Stimulated activated CD4-positive, alpha-beta T cell treated with anti-CD3 and anti-CD28 coated beads, Interleukin-12 subunit alpha, Interleukin-12 subunit beta, amount 100 ng/mL, for 4 hours (primary cell): ENCODE results near the gene AFG3L2.
"Not testable (repeated sequence)": the region's sequence is repeated elsewhere in the genome, so short reads cannot be mapped to it uniquely, and the experiment has no call there.

Source experiments
- DNase-seq: peaks from one replicate; pipeline ENCODE4 v3.0.0-alpha.2; 2020

Gene AFG3L2

DNA sequence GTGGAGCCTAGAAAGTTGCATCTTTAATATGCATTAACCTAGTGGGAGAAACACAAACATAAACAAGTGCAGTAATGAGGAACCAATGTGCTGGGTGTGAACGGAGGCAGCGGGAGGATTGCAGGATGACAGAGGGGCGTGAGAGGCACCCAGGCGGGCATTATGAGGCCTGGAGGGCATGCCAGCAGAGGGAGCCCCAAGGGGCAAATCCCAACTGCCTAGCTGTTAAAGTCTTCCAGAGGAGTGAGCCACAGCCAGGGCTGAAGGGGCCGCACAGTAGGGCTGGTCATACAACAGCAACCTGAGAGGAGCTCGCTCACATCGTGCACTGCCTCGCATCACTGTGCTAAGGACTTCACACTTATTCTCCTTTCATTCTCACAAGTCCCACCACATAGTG is 17.4 kb upstream of the AFG3L2 start:
- no peak for DNase-seq

DNA sequence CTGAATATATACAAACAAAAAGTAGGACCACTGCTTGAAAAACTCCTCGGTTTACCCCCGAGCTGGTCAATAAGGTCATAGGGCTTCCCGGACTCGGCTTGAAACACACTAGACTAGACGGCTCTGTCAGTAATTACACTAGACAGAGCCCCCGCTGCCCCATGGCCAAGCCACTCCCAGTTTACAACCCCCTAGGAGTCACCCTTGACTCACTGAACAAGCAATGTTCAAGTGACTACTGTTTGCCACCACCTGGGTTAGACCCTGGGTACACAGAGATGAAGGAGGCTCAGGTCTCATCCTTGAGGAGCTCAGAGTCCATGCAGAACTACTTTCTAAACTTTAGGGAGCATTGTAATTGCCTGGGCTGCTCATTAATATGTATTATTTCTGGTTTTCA is 17.0 kb upstream of the AFG3L2 start:
- DNase-seq, result no peak

DNA sequence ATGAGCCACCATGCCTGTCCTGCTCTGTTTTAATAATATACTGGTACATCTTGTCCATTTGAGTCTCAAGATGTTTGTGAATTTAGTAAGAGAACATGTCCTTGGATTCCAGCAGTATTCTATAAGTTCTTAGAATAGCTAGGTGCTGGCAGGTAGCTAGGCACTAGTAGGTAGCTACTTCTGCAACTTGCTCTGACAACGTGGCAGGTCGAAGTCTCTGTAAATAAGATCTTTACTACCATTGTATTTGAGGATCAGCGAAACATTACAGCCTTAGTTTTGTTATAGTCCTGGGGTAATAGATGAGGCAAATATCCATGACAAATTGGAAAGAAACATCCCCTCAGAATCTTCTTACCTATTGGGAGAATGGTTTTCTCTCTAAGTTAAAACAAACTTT is 16.5 kb upstream of the AFG3L2 start:
- no peak for DNase-seq

DNA sequence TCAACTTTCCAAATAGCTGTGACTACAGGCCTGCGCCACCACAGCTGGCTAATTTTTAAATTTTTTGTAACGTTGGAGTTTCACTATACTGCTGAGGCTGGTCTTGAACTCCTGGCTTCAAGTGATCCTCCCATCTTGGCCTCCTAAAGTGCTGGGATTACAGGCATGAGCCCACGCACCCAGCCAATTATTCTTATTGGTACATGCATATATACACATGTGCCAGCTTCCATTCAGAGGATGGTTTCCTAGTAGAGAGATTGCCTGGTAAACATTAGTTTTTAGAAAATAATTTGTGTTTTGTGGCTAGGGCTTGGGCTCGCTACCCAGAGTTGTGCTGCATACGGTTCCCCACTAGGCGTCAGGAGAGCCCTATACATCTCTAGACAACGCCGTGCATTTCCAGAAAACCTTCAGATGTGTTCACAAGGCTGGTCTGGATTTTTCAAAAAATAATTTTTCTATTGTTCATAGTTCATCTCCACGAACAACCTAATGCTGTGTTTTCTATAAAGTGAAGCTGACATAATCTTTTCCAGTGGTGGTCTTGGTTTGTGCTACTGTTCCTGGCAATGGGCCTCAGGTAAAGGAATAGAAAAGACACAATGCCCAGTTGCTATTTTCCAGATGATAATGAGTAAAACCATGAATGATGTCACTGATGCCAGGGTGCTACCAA is 14.6 kb upstream of the AFG3L2 start:
- DNase-seq, result peak; percentile 40

DNA sequence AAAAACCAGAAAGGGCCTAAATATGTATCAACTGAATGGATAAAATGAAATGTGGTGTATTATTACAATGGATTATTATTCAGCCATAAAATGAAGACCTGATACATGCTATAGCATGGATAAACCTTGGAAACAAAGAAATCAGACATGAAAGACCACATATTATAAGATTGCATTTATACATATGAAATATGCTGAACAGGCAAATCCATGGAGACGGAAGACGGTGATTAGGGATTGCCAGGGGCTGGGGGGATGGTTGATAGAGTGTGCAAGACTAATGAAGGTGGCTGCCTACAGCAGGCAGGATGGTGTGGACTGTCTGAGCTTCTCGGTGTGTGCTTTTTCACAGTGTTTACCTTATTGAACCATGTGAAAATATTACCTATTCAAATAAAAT is 11.4 kb upstream of the AFG3L2 start:
- DNase-seq, result no peak

DNA sequence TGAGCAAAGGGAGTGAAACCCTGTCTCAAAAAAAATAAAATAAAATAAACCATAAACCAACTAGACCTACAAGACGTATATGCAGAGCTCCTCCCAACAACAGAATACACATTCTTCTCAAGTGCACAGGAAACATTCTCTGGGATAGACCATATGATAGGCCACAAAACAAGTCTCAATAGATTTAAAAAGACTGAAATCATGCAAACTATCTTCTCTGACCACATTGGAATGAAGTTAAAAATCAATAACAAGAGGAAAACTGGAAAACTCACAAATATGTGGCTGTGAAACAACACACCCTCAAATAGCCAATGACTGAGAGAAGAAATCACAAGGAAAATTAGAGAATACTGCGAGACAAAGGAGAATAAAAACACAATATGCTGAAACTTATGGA is 7.2 kb upstream of the AFG3L2 start:
- no peak for DNase-seq

DNA sequence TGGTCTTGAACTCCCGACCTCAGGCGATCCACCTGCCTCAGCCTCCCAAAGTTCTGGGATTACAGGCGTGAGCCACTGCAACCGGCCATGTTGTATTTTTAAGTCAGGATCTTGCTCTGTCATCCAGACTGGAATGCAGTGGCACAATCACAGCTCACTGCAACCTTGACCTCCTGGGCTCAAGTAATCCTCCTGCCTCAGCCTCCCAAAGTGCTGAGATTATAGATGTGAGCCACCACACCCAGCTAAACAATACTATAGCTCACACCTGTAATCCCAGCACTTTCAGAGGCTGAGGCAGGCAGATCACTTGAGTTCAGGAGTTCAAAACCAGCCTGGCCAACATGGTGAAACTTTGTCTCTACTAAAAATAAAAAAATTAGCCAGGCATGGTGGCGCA is 6.7 kb upstream of the AFG3L2 start:
- DNase-seq, result not testable (repeated sequence)

DNA sequence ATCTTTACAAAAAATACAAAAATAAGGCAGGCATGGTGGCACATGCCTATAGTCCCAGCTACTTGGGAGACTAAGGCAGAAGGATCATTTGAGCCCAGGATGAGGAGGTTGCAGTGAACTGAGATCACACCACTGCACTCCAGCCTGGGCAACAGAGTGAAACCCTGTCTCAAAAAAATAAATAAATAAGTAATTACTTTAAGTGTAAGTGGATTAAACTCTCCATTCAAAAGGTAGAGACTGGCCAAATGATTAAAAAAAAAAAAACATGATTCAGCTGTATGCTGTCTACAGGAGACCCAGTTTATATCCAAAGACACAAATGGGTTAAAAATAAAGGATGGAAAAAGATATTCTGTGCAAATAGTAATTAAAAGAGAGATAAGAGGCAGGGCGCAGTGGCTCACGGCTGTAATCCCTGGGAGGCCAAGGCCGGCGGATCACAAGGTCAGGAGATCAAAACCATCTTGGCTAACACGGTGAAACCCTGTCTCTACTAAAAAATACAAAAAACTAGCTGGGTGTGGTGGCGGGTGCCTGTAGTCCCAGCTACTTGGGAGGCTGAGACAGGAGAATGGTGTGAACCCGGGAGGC is 5.3 kb upstream of the AFG3L2 start:
- not testable (repeated sequence) for DNase-seq

DNA sequence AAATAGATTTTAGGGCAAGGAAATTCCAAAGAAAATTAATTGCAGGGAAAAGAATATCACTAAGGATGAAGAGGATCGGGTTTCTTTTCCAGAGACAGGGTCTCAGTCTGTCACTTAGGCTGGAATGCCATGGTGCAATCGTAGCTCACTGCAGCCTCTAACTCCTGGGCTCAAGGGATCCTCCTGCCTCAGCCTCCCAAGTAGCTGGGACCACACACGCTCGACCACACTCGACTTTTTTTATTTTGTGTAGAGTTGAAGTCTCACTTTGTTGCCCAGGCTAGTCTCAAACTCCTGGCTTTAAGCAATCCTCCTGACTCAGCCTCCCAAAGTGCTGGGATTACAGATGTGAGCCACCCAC is 1.2 kb upstream of the AFG3L2 start:
- not testable (repeated sequence) for DNase-seq

DNA sequence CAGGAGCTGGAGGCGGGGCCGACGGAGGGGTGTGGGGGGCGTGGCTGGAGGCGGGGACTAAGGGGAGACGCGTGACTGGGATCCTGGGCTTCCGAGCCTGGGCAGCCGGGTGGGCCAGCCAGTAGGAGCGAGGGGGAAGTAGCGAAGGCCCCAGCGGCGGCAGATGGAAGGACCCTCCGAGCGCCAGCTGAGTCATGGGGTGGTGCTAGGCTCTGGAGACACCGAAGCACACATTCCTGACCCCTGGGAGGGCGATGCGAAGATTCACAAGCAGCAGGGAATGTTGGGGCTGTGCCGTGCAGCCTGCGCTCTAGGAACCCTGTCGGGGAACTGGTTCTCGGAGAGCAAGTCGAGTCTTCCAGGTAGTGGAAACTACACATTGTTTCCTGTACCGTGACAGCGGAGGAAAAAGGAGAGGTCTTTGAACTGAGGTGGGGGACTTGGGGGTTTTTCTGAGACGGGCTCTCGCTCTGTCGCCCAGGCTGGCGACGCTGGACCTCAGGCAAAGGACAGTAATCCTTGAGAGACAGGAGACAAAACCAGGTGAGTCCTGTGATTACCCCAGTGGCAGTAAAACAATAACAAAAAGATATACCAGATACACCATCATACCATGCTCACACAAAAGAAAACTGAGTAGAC is 650 bp upstream of the AFG3L2 start:
- DNase-seq, result no peak

DNA sequence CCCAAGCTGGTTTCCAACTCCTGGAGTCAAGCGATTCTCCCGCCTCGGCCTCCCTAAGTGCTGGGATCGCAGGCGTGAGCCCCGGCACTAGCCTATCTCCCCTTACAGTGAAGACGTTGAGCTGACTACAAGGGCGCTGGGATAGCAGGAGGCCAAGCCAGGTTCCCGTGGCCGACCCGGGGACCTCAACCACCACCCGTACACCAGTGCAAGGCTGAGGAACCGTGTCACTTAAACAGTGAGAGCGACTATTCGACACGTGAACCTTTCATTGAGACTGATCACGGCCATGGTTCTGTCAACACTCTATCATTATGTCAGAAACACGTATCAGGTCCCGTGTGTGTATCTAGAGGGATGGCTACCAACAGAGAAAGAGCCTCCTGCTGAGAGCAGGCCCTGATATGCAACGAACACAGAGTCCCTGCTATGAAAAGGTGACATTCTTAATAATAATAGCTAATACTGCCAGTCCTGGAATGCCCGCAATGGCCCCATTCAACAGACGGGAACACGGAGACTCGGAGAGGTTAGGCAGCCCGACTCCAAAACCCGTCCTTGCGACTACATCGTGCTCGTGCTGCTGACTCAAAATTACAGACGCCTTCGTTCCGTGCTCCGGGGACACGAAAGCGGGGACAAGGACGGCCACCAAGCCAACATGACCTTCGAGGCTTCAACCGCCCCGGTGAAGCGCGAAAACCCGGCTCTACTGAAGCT is 833 bp downstream of the AFG3L2 start:
- DNase-seq, result no peak

DNA sequence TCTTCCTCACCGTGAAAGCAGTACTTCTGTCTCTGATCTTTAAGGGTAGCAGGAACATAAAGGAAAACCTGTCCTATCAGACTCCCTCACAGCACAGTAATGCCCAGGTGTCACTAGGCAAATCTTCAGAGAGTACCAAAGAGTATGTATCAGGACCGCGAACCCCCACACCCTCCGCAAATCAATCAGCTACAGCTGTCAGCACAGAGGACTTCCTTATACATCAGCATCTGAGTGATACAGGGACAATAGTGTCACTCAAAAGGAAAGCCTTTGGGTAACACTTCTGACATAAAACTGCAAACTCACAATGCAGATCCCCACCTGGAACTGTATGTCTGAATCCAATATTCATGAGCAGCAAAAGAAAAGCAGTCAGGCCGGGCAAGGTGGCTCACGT is 2.6 kb downstream of the AFG3L2 start:
- no peak for DNase-seq

DNA sequence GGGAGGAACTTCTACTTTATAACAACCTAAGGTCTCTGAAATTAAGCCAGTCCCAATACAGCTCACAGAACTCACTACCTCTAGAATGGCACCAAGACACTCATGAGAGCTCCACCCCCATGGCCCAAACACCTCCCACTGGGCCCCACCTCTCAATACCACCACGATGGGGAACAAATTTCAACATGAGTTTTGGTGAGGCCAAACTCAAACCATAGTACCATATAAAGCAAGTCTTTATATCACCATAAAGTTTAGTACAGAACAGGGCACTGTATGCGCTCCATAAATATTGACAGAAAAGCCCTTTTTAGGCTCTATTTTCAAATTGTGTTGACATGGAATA is 3.3 kb downstream of the AFG3L2 start:
- no peak for DNase-seq

DNA sequence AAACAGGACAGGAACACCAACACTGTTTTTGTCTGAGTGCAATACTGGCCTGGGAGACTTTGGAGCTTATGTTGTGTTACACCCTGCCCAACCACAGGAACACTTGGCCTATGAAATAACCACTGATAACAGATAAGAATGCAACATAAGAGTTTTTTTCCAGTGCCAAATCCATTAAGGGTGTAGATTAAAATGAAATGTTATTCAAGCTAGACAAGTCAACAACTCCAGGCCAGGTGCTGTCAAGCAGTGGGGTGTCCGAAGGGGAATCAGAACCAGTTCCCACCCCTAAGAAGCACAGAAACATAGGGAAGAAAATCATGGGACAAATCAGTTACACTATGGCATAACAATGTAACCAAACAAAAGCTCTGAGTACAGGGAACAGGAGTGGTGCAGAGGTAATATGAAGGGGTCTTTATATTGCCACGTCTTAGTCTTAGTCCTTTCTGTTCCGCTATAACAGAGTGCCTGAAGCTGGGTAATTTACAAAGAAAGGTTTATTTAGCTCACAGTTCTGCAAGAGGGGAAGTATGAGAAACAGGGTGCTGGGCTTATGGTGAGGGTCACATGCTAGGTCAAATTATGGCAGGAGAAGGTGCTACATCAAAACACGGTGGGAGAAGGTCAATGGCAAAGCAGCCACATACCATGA is 3.8 kb downstream of the AFG3L2 start:
- DNase-seq, result no peak

DNA sequence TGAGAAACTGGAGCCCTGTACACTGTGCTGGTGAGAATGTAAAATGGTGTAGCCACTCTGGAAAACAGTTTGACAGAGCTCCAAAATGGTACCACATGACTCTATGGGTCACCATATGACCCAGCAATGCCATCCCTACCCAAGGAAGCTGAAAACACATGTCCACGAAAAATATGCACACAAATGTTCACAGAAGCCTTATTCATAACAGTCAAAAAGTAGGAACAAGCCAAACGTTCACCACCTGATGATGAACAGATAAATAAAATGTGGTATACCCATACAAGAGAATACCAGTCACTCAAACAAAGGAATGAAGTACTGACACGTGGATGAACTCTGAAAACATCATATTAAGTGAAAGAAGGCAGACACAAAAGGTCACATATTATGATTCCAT is 4.6 kb downstream of the AFG3L2 start:
- no peak for DNase-seq

DNA sequence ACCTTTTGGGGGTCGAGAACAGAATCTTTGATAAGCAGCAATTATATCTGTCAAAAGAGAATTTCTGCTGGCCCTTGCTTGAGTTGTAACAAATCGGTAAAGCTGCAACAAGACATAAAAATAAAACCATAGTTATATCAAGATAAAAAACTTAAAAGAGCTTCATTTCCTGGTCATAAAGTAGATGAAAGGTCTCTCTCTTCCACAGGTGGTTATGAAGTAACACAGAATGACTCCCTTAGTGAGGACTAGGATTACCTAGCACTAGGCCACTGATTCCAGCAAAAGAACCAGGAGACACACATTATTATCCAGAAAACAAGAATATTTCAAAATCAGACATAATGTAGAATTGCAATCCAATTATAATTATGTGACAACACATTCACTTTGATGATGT is 5.4 kb downstream of the AFG3L2 start:
- no peak for DNase-seq

DNA sequence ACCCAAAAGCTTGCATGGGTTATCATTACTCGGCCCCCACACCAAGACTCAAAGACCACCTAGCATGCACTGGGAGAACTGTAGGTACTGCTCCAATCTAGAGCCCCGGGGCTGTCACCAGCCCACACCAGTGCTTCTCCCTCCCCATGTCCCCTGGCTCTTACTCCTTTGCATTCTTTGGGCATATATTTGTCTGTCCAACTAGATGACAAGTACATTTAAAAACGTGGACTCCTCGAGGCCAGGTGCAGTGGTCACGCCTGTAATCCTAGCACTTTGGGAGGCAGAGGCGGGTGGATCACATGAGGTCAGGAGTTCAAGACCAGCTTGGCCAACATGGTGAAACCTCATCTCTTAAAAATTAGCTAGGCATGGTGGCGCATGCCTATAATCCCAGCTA is 7.8 kb downstream of the AFG3L2 start:
- no peak for DNase-seq

DNA sequence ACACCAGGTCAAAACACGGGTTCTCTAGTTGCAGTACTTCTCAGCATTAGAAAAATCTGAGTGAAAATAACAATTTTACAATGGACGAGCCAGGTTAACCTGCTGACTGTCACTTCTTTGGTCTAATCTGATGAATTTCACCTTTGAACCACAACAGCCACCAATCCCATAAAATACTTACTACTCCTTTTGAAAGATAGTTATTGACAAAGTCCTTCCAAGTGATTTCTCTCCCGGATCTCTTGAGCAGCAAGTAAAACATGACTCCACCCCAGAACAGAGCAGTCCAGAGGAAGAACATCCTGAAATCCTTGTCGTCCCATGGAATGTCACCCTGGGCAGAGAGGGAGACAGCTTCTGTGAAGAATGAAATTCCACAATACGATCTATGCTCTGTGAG is 10.2 kb downstream of the AFG3L2 start:
- no peak for DNase-seq

DNA sequence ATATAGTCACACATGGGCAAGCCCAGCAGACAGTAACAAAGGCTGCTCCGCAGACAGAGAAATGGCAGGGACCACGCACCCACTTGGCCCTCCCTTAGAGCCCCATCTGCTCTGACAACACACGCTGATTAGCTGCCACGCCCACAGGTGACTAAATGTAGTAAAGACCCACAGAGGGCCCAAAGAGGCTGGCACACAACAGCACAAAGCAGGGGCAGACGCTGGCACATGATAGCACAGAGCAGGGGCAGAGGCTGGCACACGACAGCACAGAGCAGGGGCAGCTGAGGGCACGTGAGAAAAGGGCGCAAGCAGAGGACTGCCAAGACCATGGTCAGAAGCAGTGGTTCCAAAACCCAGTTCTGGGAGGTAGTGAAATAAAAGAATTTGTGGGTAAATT is 10.6 kb downstream of the AFG3L2 start:
- no peak for DNase-seq

DNA sequence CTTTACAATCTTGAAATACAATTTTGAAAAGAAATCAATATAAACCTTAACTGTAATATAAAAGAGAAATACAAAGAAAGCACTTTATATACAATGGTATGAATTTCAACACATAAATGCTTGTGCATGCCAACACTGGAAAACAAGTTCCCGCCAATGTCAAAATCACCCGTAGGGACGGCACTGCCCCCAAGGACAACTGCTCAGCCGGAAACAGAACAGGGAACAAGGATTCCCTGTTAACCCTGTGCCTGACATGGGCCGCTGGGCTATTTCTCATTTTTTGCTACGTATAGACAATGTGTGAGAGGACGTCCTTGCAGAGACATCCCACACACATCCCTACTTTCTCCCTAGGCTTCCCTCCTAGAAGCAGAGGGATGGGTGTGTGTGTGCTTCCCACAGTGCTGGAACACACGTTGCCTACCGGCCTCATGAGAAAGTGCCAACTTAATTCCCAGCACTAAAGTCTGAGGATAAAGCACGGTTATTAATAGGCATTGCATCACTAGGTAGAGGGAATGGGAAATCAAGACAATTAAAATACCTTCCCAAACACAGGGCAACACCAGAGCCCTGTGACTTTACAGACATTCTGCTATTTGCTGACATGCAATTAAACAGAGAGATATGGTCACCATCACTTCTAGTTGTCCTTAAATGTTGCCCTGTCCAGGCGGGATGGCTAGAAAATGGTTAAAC is 14.4 kb downstream of the AFG3L2 start:
- DNase-seq, result no peak

DNA sequence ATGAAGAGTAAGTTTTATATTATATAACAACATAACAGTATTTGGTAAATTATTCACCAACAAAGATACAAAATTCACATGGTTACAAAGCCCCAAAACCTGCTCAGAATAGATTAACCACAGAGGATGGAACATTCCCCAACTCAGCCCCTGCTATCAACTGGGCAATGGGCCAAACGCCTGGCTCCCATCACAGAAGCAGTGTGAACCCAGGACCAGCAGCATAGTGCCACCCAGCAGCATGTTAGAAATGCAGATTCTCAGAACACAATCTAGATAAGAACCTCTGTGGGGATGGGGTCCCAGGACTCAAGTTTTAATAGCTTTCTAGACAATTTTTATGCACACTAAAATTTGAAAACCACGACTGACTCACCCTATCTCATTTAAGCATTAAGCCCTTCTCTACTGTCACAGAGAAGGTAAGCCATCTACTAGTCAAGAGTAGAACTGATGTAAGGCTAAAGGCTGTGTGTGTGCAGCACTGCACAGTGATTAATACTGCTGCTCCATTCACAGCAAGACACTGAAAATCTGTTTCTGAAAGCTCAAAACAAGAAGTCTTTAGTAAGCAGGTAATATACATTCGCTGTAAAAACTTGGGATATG is 15.2 kb downstream of the AFG3L2 start:
- DNase-seq, result no peak

DNA sequence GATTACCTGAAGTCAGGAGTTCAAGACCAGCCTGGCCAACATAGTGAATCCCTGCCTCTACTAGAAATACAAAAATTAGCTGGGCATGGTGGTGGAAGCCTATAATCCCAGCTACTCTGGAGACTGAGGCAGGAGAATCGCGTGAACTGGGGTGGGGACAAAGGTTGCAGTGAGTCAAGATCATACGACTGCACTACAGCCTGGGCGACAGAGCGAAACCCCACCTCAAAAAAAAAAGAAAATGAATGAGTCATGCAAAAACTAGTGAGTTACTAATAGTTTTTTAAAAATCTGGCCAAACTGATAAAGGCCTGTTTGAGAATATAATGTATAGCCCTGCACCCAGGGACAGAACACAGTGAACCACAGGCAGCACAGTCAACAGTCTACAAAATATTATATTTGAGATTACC is 17.5 kb downstream of the AFG3L2 start:
- DNase-seq, result no peak

DNA sequence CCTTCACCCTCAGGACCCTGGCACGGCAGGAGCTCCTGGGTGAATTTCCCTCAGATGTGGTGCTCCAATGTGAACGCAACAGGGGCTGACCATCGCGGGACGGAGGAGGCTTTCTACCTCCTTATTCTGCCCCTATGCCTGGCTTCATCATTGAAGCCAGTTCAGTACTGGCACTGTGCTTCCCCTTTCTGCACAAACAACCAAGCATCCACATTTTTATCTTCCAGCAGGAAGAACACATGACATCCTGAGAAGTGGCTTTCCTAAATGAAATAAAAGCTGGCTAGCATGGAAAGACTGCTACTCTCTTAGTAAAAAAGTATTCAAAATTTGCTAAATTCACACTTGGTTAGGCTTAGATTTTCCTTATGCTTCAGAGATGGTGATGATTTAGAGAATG is 24.8 kb downstream of the AFG3L2 start:
- DNase-seq, result no peak
